CD8-positive, alpha-beta memory T cell (primary cell): Measurements from ENCODE around the gene IQSEC1. TPM values are rescaled to one million over a fixed set of nuclear protein-coding genes. Genes with fewer than 3 reads are reported as not detected.

ENCODE experiments used
- CTCF ChIA-PET: fragments of 350-600 bp; sonication (Branson Sonifier 250); formaldehyde crosslinking; loops from one replicate; lab custom pipeline; 2021; ENCODE audit warnings: antibody characterized with exemption; lab: Charles Lee
- POLR2A ChIA-PET: fragments of 350-600 bp; sonication (Branson Sonifier 250); formaldehyde crosslinking; loops from one replicate; lab custom pipeline; 2021; ENCODE audit warnings: antibody characterized with exemption; lab: Charles Lee
- DNase-seq, 5 donors: peaks; one replicate each; pipeline versions ENCODE4 v3.0.0 to v3.0.0-alpha.2; 2020 to 2022; ENCODE audit warnings: mixed read lengths in 1 of 5
- H3K27ac ChIP-seq: one replicate; pipeline ENCODE4 v1.7.0; 2013; ENCODE audit warnings: low read depth, mild to moderate bottlenecking, low read length, moderate library complexity
- H3K27me3 ChIP-seq: 2 replicates; pipeline ENCODE4 v1.7.0; 2013; ENCODE audit warnings: low read length, mild to moderate bottlenecking; ENCODE audit not compliant: insufficient read depth, poor library complexity, severe bottlenecking
- H3K36me3 ChIP-seq: 2 replicates; pipeline ENCODE4 v1.7.0; 2013; ENCODE audit warnings: mild to moderate bottlenecking, low read length, moderate library complexity; ENCODE audit not compliant: insufficient read depth
- H3K4me1 ChIP-seq: 2 replicates; pipeline ENCODE4 v1.7.0; 2013; ENCODE audit warnings: mild to moderate bottlenecking, low read length, moderate library complexity; ENCODE audit not compliant: insufficient read depth
- H3K4me3 ChIP-seq: 2 replicates; pipeline ENCODE4 v1.7.0; 2013; ENCODE audit warnings: mild to moderate bottlenecking, low read length
- H3K9me3 ChIP-seq: 2 replicates; pipeline ENCODE4 v1.7.0; 2013; ENCODE audit warnings: mild to moderate bottlenecking, low read length
- H3K27ac Mint-ChIP-seq, 8 donors: one replicate each; pipeline ENCODE4 v1.8.0; 2020 to 2021; ENCODE audit warnings: mixed read lengths in 8 of 8, mild to moderate bottlenecking in 6 of 8, inconsistent platforms in 3 of 8, moderate library complexity in 3 of 8
- H3K27me3 Mint-ChIP-seq, 2 donors: one replicate each; pipeline ENCODE4 v1.8.0; 2020 to 2021; ENCODE audit warnings: mixed read lengths in 2 of 2, mild to moderate bottlenecking in 1 of 2, moderate library complexity in 1 of 2
- H3K36me3 Mint-ChIP-seq, 3 donors: one replicate each; pipeline ENCODE4 v1.8.0; 2020 to 2021; ENCODE audit warnings: mixed read lengths in 3 of 3, inconsistent platforms in 1 of 3, mild to moderate bottlenecking in 1 of 3
- H3K4me1 Mint-ChIP-seq, 3 donors: one replicate each; pipeline ENCODE4 v1.8.0; 2020 to 2021; ENCODE audit warnings: mixed read lengths in 3 of 3, inconsistent platforms in 1 of 3, mild to moderate bottlenecking in 1 of 3
- H3K4me3 Mint-ChIP-seq, 7 donors: one replicate each; pipeline ENCODE4 v1.8.0; 2020 to 2021; ENCODE audit warnings: mixed read lengths in 7 of 7, mild to moderate bottlenecking in 6 of 7, moderate library complexity in 4 of 7, inconsistent platforms in 2 of 7
- H3K9me3 Mint-ChIP-seq, 5 donors: one replicate each; pipeline ENCODE4 v1.8.0; 2020 to 2022; ENCODE audit warnings: mixed read lengths in 5 of 5, mild to moderate bottlenecking in 3 of 5, moderate library complexity in 2 of 5, inconsistent platforms in 1 of 5
- polyA plus RNA-seq: library from polyadenylated mRNA; unstranded; fragments of 300-500 nt; fragmentation: Illumina TruSeq; gene quantifications from one replicate; pipeline ENCODE4 v1.2.3, GENCODE V29; 2021
- total RNA-seq, 2 experiments: library from RNA; stranded (reverse); gene quantifications; one replicate each; pipeline ENCODE4 v1.2.3, GENCODE V29; 2021

The IQSEC1 gene
- total and polyA plus RNA-seq, 3 experiments from 2014 or later = 18.5 to 33.7 (median 19.8) TPM

GRCh38 chr3:12967606-12968351 is 105.5 kb downstream of the IQSEC1 start:
- Mint-ChIP-seq H3K27ac (peak overlapping the region in 6 of 8 donors; percentile 61 to 89 (median 84)), H3K4me1 (peaks cover 70 to 86% (median 78%) of the 10 kb centered on the region in 3 donors), H3K4me3 (peak overlapping the region; percentile 82 to 91 (median 85)), H3K36me3 (peaks cover 0 to 24% (median 0%) of the 10 kb centered on the region in 3 donors), H3K9me3 (no peaks in the 10 kb centered on the region), H3K27me3 (no peaks in the 10 kb centered on the region)
- ChIA-PET CTCF (interaction anchor here (0.6 to 1.3 kb wide), 4 partner anchors 15 to 32 kb away, joined by 3 to 5 read pairs (median 3); no protein-coding TSS in a partner anchor), POLR2A (interaction anchor here (0.5 to 1.6 kb wide), 3 partner anchors 10 to 27 kb away, joined by 3 to 5 read pairs (median 4); no protein-coding TSS in a partner anchor)
- Histone ChIP-seq H3K27me3 (no peaks in the 10 kb centered on the region), H3K9me3 (no peaks in the 10 kb centered on the region), H3K27ac (no peak overlapping the region), H3K4me1 (peaks cover 54% of the 10 kb centered on the region), H3K4me3 (peak overlapping the region; percentile 38), H3K36me3 (no peaks in the 10 kb centered on the region)
- peak; percentile 76 to 93 (median 86) for DNase-seq

- no peaks in the 10 kb centered on the region for H3K9me3 Mint-ChIP-seq
- Histone ChIP-seq H3K9me3 (no peaks in the 10 kb centered on the region), H3K4me3 (peak overlapping the region; percentile 20), H3K36me3 (no peaks in the 10 kb centered on the region), H3K4me1 (peaks cover 61% of the 10 kb centered on the region), H3K27me3 (no peaks in the 10 kb centered on the region), H3K27ac (peak overlapping the region; percentile 17)
- ChIA-PET POLR2A (interaction anchor here (1.6 kb wide), 1 partner anchor 28 kb away, joined by 4 read pairs; no protein-coding TSS in a partner anchor), CTCF (interaction anchor here (0.6 to 2.7 kb wide), 3 partner anchors 17 to 33 kb away, joined by 3 to 10 read pairs (median 3); no protein-coding TSS in a partner anchor)
- peak overlapping the region in 7 of 8 donors; percentile 36 to 99 (median 73) for H3K27ac Mint-ChIP-seq
- H3K27me3 Mint-ChIP-seq = no peaks in the 10 kb centered on the region
- DNase-seq = peak in 1 of 5 donors; percentile 14
- H3K36me3 Mint-ChIP-seq = peaks cover 0 to 27% (median 0%) of the 10 kb centered on the region in 3 donors
- peaks cover 72 to 86% (median 78%) of the 10 kb centered on the region in 3 donors for H3K4me1 Mint-ChIP-seq
- H3K4me3 Mint-ChIP-seq = peak overlapping the region; percentile 68 to 93 (median 76)
Observed at GRCh38 chr3:12966847-12967605, 106.2 kb downstream of the IQSEC1 start.

- H3K27ac Mint-ChIP-seq = peak overlapping the region in 7 of 8 donors; percentile 50 to 99 (median 73)
- peak overlapping the region; percentile 20 for H3K4me3 ChIP-seq
- H3K4me3 Mint-ChIP-seq = peak overlapping the region; percentile 68 to 93 (median 76)
- peaks cover 0 to 34% (median 3%) of the 10 kb centered on the region in 3 donors for H3K36me3 Mint-ChIP-seq
- no peaks in the 10 kb centered on the region for H3K36me3 ChIP-seq
- POLR2A ChIA-PET = interaction anchor here (1.6 kb wide), 1 partner anchor 29 kb away, joined by 4 read pairs; no protein-coding TSS in a partner anchor
- CTCF ChIA-PET = interaction anchor here (1.1 to 2.7 kb wide), 3 partner anchors 17 to 34 kb away, joined by 3 to 10 read pairs (median 5); no protein-coding TSS in a partner anchor
- peaks cover 79 to 93% (median 84%) of the 10 kb centered on the region in 3 donors for H3K4me1 Mint-ChIP-seq
- DNase-seq = no peak
- H3K27ac ChIP-seq = peak overlapping the region; percentile 17
- H3K9me3 Mint-ChIP-seq = no peaks in the 10 kb centered on the region
- H3K27me3 ChIP-seq = no peaks in the 10 kb centered on the region
- no peaks in the 10 kb centered on the region for H3K27me3 Mint-ChIP-seq
- H3K4me1 ChIP-seq = peaks cover 69% of the 10 kb centered on the region
- H3K9me3 ChIP-seq = no peaks in the 10 kb centered on the region
Observed at GRCh38 chr3:12965999-12966846, 107.0 kb downstream of the IQSEC1 start.

GRCh38 chr3:12964711-12965612 is 108.3 kb downstream of the IQSEC1 start:
- Mint-ChIP-seq H3K9me3 (no peaks in the 10 kb centered on the region), H3K27me3 (no peaks in the 10 kb centered on the region), H3K27ac (peak overlapping the region in 6 of 8 donors; percentile 23 to 86 (median 52)), H3K4me1 (peaks cover 79 to 93% (median 91%) of the 10 kb centered on the region in 3 donors), H3K4me3 (peak overlapping the region in 6 of 7 donors; percentile 15 to 74 (median 43)), H3K36me3 (peaks cover 0 to 32% (median 3%) of the 10 kb centered on the region in 3 donors)
- no peaks in the 10 kb centered on the region for H3K36me3 ChIP-seq
- ChIA-PET CTCF (interaction anchor here (1.0 to 2.7 kb wide), 3 partner anchors 19 to 123 kb away, joined by 3 to 10 read pairs (median 5); no protein-coding TSS in a partner anchor), POLR2A (interaction anchor here (1.0 kb wide), 1 partner anchor 16 kb away, joined by 3 read pairs; no protein-coding TSS in a partner anchor)
- no peak overlapping the region for H3K4me3 ChIP-seq
- DNase-seq = no peak
- no peaks in the 10 kb centered on the region for H3K9me3 ChIP-seq
- no peak overlapping the region for H3K27ac ChIP-seq
- peaks cover 81% of the 10 kb centered on the region for H3K4me1 ChIP-seq
- H3K27me3 ChIP-seq = no peaks in the 10 kb centered on the region

- CTCF ChIA-PET = interaction anchor here (1.7 to 2.7 kb wide), 2 partner anchors 20 to 31 kb away, joined by 5 to 10 read pairs; no protein-coding TSS in a partner anchor
- Histone ChIP-seq H3K36me3 (no peaks in the 10 kb centered on the region), H3K9me3 (no peaks in the 10 kb centered on the region), H3K4me1 (peaks cover 90% of the 10 kb centered on the region), H3K27ac (no peak overlapping the region), H3K4me3 (no peak overlapping the region), H3K27me3 (no peaks in the 10 kb centered on the region)
- POLR2A ChIA-PET = interaction anchor here (1.0 kb wide), 1 partner anchor 15 kb away, joined by 3 read pairs; no protein-coding TSS in a partner anchor
- Mint-ChIP-seq H3K36me3 (peaks cover 0 to 34% (median 3%) of the 10 kb centered on the region in 3 donors), H3K9me3 (no peaks in the 10 kb centered on the region), H3K4me1 (peaks cover 76 to 94% (median 91%) of the 10 kb centered on the region in 3 donors), H3K27me3 (no peaks in the 10 kb centered on the region), H3K27ac (peak overlapping the region in 7 of 8 donors; percentile 41 to 95 (median 64)), H3K4me3 (peak overlapping the region in 6 of 7 donors; percentile 10 to 72 (median 45))
- DNase-seq = no peak
Observed at GRCh38 chr3:12963922-12964701, 109.1 kb downstream of the IQSEC1 start.
